ENCODE data around the gene DSP. TPM values are rescaled to one million over a fixed set of nuclear protein-coding genes. Genes with fewer than 3 reads are reported as not detected.
A peak's percentile ranks its signal among the peaks of the same experiment; 100 is the strongest.

DSP gene
- total RNA-seq, 4 donors from 2014 or later = 712 to 1,491 (median 1,163) TPM

GRCh38 chr6:7523922-7524321 lies 17.5 kb upstream of the DSP start:
- intact Hi-C loops (cut with DNase I) = no loop called here
- no peaks in the 10 kb centered on the region for H3K9me3 ChIP-seq
- DNase-seq = no peak
- no peak for TF ChIP-seq POLR2A (IDR thresholded peaks at IDR 0.05)
- TF ChIP-seq, protein P1, sequence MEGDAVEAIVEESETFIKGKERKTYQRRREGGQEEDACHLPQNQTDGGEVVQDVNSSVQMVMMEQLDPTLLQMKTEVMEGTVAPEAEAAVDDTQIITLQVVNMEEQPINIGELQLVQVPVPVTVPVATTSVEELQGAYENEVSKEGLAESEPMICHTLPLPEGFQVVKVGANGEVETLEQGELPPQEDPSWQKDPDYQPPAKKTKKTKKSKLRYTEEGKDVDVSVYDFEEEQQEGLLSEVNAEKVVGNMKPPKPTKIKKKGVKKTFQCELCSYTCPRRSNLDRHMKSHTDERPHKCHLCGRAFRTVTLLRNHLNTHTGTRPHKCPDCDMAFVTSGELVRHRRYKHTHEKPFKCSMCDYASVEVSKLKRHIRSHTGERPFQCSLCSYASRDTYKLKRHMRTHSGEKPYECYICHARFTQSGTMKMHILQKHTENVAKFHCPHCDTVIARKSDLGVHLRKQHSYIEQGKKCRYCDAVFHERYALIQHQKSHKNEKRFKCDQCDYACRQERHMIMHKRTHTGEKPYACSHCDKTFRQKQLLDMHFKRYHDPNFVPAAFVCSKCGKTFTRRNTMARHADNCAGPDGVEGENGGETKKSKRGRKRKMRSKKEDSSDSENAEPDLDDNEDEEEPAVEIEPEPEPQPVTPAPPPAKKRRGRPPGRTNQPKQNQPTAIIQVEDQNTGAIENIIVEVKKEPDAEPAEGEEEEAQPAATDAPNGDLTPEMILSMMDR (IDR thresholded peaks at IDR 0.05) = no peak
- H3K36me3 ChIP-seq = no peaks in the 10 kb centered on the region
- no peak overlapping the region for H3K27ac ChIP-seq
- peaks cover 0 to 10% (median 0%) of the 10 kb centered on the region in 3 donors for H3K4me1 ChIP-seq
- H3K27me3 ChIP-seq = peaks cover 0 to 18% (median 0%) of the 10 kb centered on the region in 4 donors
- 20 to 21% methylated on average over 2 of the region's 2 CpGs for WGBS, 2 donors
- no peak overlapping the region for H3K4me3 ChIP-seq

- Histone ChIP-seq H3K4me1 (peaks cover 0 to 33% (median 3%) of the 10 kb centered on the region in 3 donors), H3K36me3 (no peaks in the 10 kb centered on the region), H3K27ac (no peak overlapping the region), H3K4me3 (no peak overlapping the region), H3K27me3 (peaks cover 0 to 23% (median 0%) of the 10 kb centered on the region in 4 donors), H3K9me3 (no peaks in the 10 kb centered on the region)
- DNase-seq = no peak
- WGBS, 2 donors = 48 to 54% methylated on average over 9 to 11 of the region's 11 CpGs
- no peak for TF ChIP-seq POLR2A (IDR thresholded peaks at IDR 0.05)
- TF ChIP-seq, protein P1 (IDR thresholded peaks at IDR 0.05) = no peak
- intact Hi-C loops (cut with DNase I) = no loop called here
Measured at GRCh38 chr6:7526755-7527154, 14.7 kb upstream of the DSP start.

DNA sequence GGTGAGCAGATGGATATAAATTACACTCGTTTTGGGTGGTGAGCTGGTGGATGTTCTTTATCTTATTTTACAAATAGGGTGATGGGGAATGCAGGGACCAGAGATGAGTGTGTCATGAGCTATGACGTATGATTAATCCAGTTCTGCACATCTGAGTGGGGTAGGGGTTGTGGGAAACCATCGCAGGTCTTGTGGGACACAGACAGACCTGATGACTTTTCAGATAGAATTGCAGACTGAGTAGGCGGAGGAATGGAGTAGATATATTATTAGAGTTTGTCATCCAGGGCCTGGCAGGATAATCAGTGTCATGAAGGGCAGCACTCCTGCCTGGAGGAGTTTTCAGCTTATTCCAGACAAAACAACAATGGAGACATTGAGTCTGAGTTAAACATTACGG lies 12.9 kb upstream of the DSP start:
- Histone ChIP-seq H3K27me3 (peaks cover 0 to 33% (median 0%) of the 10 kb centered on the region in 4 donors), H3K4me3 (no peak overlapping the region), H3K36me3 (no peaks in the 10 kb centered on the region), H3K4me1 (peaks cover 0 to 49% (median 3%) of the 10 kb centered on the region in 3 donors), H3K9me3 (no peaks in the 10 kb centered on the region), H3K27ac (no peak overlapping the region)
- DNase-seq = no peak
- intact Hi-C loops (cut with DNase I) = no loop called here
- TF ChIP-seq, protein P1 (IDR thresholded peaks at IDR 0.05) = no peak
- TF ChIP-seq POLR2A (IDR thresholded peaks at IDR 0.05) = no peak
- WGBS, 2 donors = 70 to 81% methylated on average over 5 of the region's 5 CpGs

DNA sequence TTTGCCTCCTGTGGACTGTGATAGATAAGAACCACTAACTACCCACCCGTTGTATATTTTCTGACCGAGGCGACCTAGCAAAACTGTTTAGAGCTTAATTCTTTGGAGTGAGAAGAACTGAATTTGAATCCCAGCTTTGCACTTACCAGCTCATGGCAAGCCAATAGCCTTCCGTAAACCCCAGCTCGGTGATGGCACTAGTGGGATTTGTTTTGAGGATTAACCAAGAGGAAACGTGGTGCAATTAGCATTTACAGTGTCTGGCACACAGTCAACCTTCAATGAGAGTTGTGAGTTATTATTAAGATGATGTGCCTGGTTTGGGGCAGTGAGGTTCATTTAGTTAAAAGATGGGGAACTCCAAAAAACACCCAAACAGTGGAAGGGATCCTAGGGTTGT lies 12.3 kb upstream of the DSP start:
- Histone ChIP-seq H3K27ac (no peak overlapping the region), H3K4me3 (no peak overlapping the region), H3K9me3 (no peaks in the 10 kb centered on the region), H3K36me3 (no peaks in the 10 kb centered on the region), H3K27me3 (peaks cover 0 to 30% (median 0%) of the 10 kb centered on the region in 4 donors), H3K4me1 (peaks cover 0 to 48% (median 3%) of the 10 kb centered on the region in 3 donors)
- intact Hi-C loops (cut with DNase I) = no loop called here
- 42 to 50% methylated on average over 6 of the region's 6 CpGs for WGBS, 2 donors
- DNase-seq = no peak
- TF ChIP-seq, protein P1 (IDR thresholded peaks at IDR 0.05) = no peak
- no peak for TF ChIP-seq POLR2A (IDR thresholded peaks at IDR 0.05)

GRCh38 chr6:7532232-7532631 lies 9.2 kb upstream of the DSP start:
- Histone ChIP-seq H3K9me3 (no peaks in the 10 kb centered on the region), H3K27me3 (peaks cover 0 to 20% (median 0%) of the 10 kb centered on the region in 4 donors), H3K4me3 (peak overlapping the region in 3 of 4 donors; percentile 15 to 31 (median 20)), H3K36me3 (no peaks in the 10 kb centered on the region), H3K27ac (peak overlapping the region; percentile 66 to 93 (median 86)), H3K4me1 (peaks cover 0 to 46% (median 3%) of the 10 kb centered on the region in 3 donors)
- DNase-seq = no peak
- 31 to 33% methylated on average over 6 of the region's 6 CpGs for WGBS, 2 donors
- no peak for TF ChIP-seq POLR2A (IDR thresholded peaks at IDR 0.05)
- TF ChIP-seq, protein P1 (IDR thresholded peaks at IDR 0.05) = no peak
- intact Hi-C loops (cut with DNase I) = no loop called here
